Activated CD4-positive, alpha-beta memory T cell treated with anti-CD3 and anti-CD28 coated beads, Interleukin-2, amount 10 ng/mL, durations not matched to agents 7 days and 5 days (primary cell): ENCODE data around the gene SEPTIN14. TPM values are rescaled to one million over a fixed set of nuclear protein-coding genes. Genes with fewer than 3 reads are reported as not detected.
"Not testable (repeated sequence)": the region's sequence is repeated elsewhere in the genome, so short reads cannot be mapped to it uniquely, and the experiment has no call there.

Experiments used
- CTCF ChIA-PET: fragments of 350-600 bp; sonication (Branson Sonifier 250); formaldehyde crosslinking; loops from one replicate; lab custom pipeline; 2021; ENCODE audit warnings: antibody characterized with exemption, inconsistent platforms; lab: Charles Lee
- POLR2A ChIA-PET: fragments of 350-600 bp; sonication (Branson Sonifier 250); formaldehyde crosslinking; loops from one replicate; lab custom pipeline; 2021; ENCODE audit warnings: antibody characterized with exemption; lab: Charles Lee
- DNase-seq: peaks from one replicate; pipeline ENCODE4 v3.0.0-alpha.2; 2020
- H3K27ac Mint-ChIP-seq: one replicate; pipeline ENCODE4 v1.8.0; 2021; ENCODE audit warnings: mild to moderate bottlenecking, mixed read lengths
- H3K27me3 Mint-ChIP-seq: one replicate; pipeline ENCODE4 v1.8.0; 2021; ENCODE audit warnings: mixed read lengths
- H3K36me3 Mint-ChIP-seq: one replicate; pipeline ENCODE4 v1.8.0; 2021; ENCODE audit warnings: low read depth, mixed read lengths
- H3K4me1 Mint-ChIP-seq: one replicate; pipeline ENCODE4 v1.8.0; 2021; ENCODE audit warnings: mixed read lengths
- H3K4me3 Mint-ChIP-seq: one replicate; pipeline ENCODE4 v1.8.0; 2021; ENCODE audit warnings: mild to moderate bottlenecking, mixed read lengths
- H3K9me3 Mint-ChIP-seq: one replicate; pipeline ENCODE4 v1.8.0; 2021; ENCODE audit warnings: mixed read lengths
- total RNA-seq, 2 experiments: library from RNA; stranded (reverse); gene quantifications; one replicate each; pipeline ENCODE4 v1.2.3, GENCODE V29; 2021

The SEPTIN14 gene
- total RNA-seq, result not detected

- H3K27ac Mint-ChIP-seq, DNase-seq, POLR2A ChIA-PET, CTCF ChIA-PET, H3K27me3 Mint-ChIP-seq, H3K4me3 Mint-ChIP-seq, H3K4me1 Mint-ChIP-seq, H3K36me3 Mint-ChIP-seq, H3K9me3 Mint-ChIP-seq: not testable (repeated sequence)
These were observed at the start of gene SEPTIN14 for GRCh38 chr7:55862652-55863051. Gene SEPTIN14 (minus strand): TSS chr7:55862752. CDS start chr7:55861996, 756 bp downstream.

- H3K4me1 Mint-ChIP-seq, result peaks cover 3% of the 10 kb centered on the region
- POLR2A ChIA-PET, result no interaction called here
- no peak overlapping the region for H3K4me3 Mint-ChIP-seq
- no peak overlapping the region for H3K27ac Mint-ChIP-seq
- H3K36me3 Mint-ChIP-seq, result peaks cover 1% of the 10 kb centered on the region
- DNase-seq, result no peak
- CTCF ChIA-PET, result no interaction called here
- peaks cover 10% of the 10 kb centered on the region for H3K9me3 Mint-ChIP-seq
- no peaks in the 10 kb centered on the region for H3K27me3 Mint-ChIP-seq
These were observed 41.6 kb upstream of the SEPTIN14 start for GRCh38 chr7:55903985-55904759.

- H3K27me3 Mint-ChIP-seq, result not testable (repeated sequence)
These were observed 38.5 kb upstream of the SEPTIN14 start for GRCh38 chr7:55901059-55901458.

GRCh38 chr7:55898287-55898686 is 35.7 kb upstream of the SEPTIN14 start:
- H3K27me3 Mint-ChIP-seq, result no peaks in the 10 kb centered on the region
- no peak overlapping the region for H3K4me3 Mint-ChIP-seq
- ChIA-PET CTCF (no interaction called here), POLR2A (no interaction called here)
- H3K9me3 Mint-ChIP-seq, result peaks cover 11% of the 10 kb centered on the region
- no peaks in the 10 kb centered on the region for H3K36me3 Mint-ChIP-seq
- DNase-seq, result no peak
- no peak overlapping the region for H3K27ac Mint-ChIP-seq
- no peaks in the 10 kb centered on the region for H3K4me1 Mint-ChIP-seq

More at GRCh38 chr7:55901059-55901458, 38.5 kb upstream of the SEPTIN14 start:
- H3K9me3 Mint-ChIP-seq, result peaks cover 11% of the 10 kb centered on the region
- POLR2A ChIA-PET, H3K4me1 Mint-ChIP-seq, DNase-seq, CTCF ChIA-PET, H3K4me3 Mint-ChIP-seq, H3K36me3 Mint-ChIP-seq, H3K27ac Mint-ChIP-seq: not testable (repeated sequence)

- ChIA-PET CTCF (no interaction called here), POLR2A (no interaction called here)
- Mint-ChIP-seq H3K4me1 (no peaks in the 10 kb centered on the region), H3K27me3 (no peaks in the 10 kb centered on the region), H3K4me3 (no peak overlapping the region), H3K9me3 (peaks cover 6% of the 10 kb centered on the region), H3K36me3 (no peaks in the 10 kb centered on the region), H3K27ac (no peak overlapping the region)
- no peak for DNase-seq
These were observed 32.5 kb upstream of the SEPTIN14 start for GRCh38 chr7:55895021-55895420.

DNA sequence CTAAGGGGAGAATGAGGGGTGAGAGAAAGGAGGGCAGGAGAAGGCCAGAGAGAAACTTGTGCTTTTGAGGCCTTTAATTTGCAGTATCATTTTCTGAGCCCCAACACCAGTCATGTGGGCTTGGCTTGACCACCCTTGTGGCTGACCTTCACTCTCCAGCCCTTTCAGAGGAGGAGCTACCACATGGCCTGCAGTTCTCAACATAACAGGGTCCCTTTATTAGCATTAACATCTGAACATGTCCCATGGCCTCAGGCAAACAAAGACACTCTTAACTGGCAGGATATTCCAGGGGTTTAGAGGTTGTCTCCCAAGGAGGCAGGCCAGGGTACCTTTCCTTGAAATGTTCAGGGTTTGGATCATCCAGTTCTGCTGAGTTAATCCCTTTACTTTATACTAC is 31.4 kb upstream of the SEPTIN14 start:
- POLR2A ChIA-PET, result no interaction called here
- no peaks in the 10 kb centered on the region for H3K4me1 Mint-ChIP-seq
- no peak for DNase-seq
- no peak overlapping the region for H3K27ac Mint-ChIP-seq
- peaks cover 4% of the 10 kb centered on the region for H3K9me3 Mint-ChIP-seq
- H3K4me3 Mint-ChIP-seq, result no peak overlapping the region
- no peaks in the 10 kb centered on the region for H3K36me3 Mint-ChIP-seq
- CTCF ChIA-PET, result no interaction called here
- no peaks in the 10 kb centered on the region for H3K27me3 Mint-ChIP-seq

GRCh38 chr7:55888378-55888777 is 25.8 kb upstream of the SEPTIN14 start:
- H3K27ac Mint-ChIP-seq, result peak overlapping the region; percentile 44
- peak overlapping the region; percentile 86 for H3K4me3 Mint-ChIP-seq
- H3K27me3 Mint-ChIP-seq, DNase-seq, CTCF ChIA-PET, H3K9me3 Mint-ChIP-seq, H3K4me1 Mint-ChIP-seq, H3K36me3 Mint-ChIP-seq, POLR2A ChIA-PET: not testable (repeated sequence)

DNA sequence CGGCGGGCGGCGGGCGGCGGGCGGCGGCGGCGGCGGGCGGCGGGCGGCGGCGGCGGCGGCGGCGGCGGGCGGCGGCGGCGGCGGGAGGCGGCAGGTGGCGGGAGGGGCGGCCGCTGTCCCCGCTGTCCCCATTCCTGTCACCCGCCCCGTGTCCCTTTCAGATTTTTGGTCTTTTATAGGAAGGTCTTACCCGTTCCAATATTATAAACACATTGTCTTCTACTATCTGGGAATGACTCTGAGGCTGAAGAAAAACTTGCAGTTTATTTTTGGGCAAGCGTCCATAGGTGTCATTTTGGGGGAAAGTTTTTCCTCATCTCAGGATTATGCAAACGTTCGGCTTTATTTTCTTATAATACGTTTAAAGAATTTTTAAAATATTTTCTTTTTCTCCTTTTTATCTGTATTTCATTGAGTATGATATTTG is 25.3 kb upstream of the SEPTIN14 start:
- Mint-ChIP-seq H3K9me3 (no peaks in the 10 kb centered on the region), H3K27me3 (no peaks in the 10 kb centered on the region), H3K36me3 (no peaks in the 10 kb centered on the region), H3K27ac (peak overlapping the region; percentile 48), H3K4me3 (peak overlapping the region; percentile 86), H3K4me1 (peaks cover 9% of the 10 kb centered on the region)
- ChIA-PET POLR2A (no interaction called here), CTCF (no interaction called here)
- DNase-seq, result no peak

GRCh38 chr7:55884321-55884720 is 21.8 kb upstream of the SEPTIN14 start:
- CTCF ChIA-PET, result no interaction called here
- no peak for DNase-seq
- POLR2A ChIA-PET, result no interaction called here
- Mint-ChIP-seq H3K9me3 (no peaks in the 10 kb centered on the region), H3K4me1 (peaks cover 9% of the 10 kb centered on the region), H3K27ac (no peak overlapping the region), H3K36me3 (no peaks in the 10 kb centered on the region), H3K4me3 (no peak overlapping the region), H3K27me3 (no peaks in the 10 kb centered on the region)

- CTCF ChIA-PET, result no interaction called here
- POLR2A ChIA-PET, result no interaction called here
- H3K27me3 Mint-ChIP-seq, result no peaks in the 10 kb centered on the region
- H3K27ac Mint-ChIP-seq, result no peak overlapping the region
- H3K9me3 Mint-ChIP-seq, result no peaks in the 10 kb centered on the region
- no peak for DNase-seq
- no peak overlapping the region for H3K4me3 Mint-ChIP-seq
- no peaks in the 10 kb centered on the region for H3K36me3 Mint-ChIP-seq
- no peaks in the 10 kb centered on the region for H3K4me1 Mint-ChIP-seq
These were observed 16.1 kb upstream of the SEPTIN14 start for GRCh38 chr7:55878691-55879090.

GRCh38 chr7:55877308-55877707 is 14.8 kb upstream of the SEPTIN14 start:
- POLR2A ChIA-PET, result no interaction called here
- no peaks in the 10 kb centered on the region for H3K27me3 Mint-ChIP-seq
- DNase-seq, result no peak
- no peak overlapping the region for H3K4me3 Mint-ChIP-seq
- no peaks in the 10 kb centered on the region for H3K4me1 Mint-ChIP-seq
- no peak overlapping the region for H3K27ac Mint-ChIP-seq
- no peaks in the 10 kb centered on the region for H3K9me3 Mint-ChIP-seq
- CTCF ChIA-PET, result no interaction called here
- no peaks in the 10 kb centered on the region for H3K36me3 Mint-ChIP-seq

DNA sequence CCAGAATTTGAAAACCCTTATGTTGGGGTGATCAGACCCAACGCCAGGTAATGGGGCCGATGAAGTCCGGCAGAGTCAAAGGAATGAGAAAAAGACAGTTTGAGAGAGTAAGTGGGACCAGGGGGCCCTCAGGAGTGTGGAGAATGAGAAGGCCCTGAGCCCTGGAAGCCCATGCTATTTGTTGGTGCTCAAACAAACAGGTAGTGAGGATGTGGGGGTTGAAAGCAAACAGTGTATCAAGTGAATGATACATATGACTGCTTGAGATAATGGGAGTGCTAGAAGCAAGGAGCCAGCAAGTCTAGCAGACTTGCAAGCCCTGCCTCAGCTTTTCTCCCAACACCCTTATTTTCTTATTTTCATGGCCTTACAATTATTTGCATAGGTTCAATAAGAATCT is 11.2 kb upstream of the SEPTIN14 start:
- CTCF ChIA-PET, result no interaction called here
- no peak overlapping the region for H3K4me3 Mint-ChIP-seq
- POLR2A ChIA-PET, result no interaction called here

DNA sequence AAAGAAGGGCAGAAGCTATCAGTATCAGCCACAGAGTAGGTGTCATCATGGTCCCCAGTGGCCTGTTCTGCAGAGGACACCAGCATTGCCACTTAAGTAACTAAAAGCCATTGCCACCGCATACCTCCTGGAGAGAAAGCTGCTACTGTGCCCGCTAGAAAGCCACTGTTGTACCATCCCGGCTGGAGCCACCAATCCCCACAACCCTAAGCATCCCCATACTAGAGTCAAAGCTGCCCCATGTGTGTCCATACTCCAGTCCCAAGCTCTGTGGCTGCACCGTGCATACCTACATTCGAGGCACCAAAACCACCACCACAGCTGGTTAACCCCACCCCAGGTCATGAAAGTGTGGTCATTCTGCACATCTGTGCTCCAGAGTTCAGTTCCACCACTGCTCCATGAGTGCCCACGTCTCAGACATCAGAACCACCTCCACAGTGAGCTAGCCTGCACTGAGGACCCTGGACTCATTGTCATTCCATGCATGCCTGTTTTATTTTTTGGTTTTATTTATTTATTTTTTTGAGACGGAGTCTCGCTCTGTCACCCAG is 9.5 kb upstream of the SEPTIN14 start:
- H3K36me3 Mint-ChIP-seq, result no peaks in the 10 kb centered on the region
- POLR2A ChIA-PET, result no interaction called here
- DNase-seq, result no peak
- no peak overlapping the region for H3K4me3 Mint-ChIP-seq
- CTCF ChIA-PET, result no interaction called here
- H3K27ac Mint-ChIP-seq, result no peak overlapping the region
- no peaks in the 10 kb centered on the region for H3K4me1 Mint-ChIP-seq
- H3K9me3 Mint-ChIP-seq, result no peaks in the 10 kb centered on the region
- no peaks in the 10 kb centered on the region for H3K27me3 Mint-ChIP-seq

More for the DNA sequence above, 11.2 kb upstream of the SEPTIN14 start:
- H3K27ac Mint-ChIP-seq, result no peak overlapping the region
- no peaks in the 10 kb centered on the region for H3K9me3 Mint-ChIP-seq
- no peaks in the 10 kb centered on the region for H3K36me3 Mint-ChIP-seq
- H3K27me3 Mint-ChIP-seq, result no peaks in the 10 kb centered on the region
- no peak for DNase-seq
- no peaks in the 10 kb centered on the region for H3K4me1 Mint-ChIP-seq

GRCh38 chr7:55868989-55869388 is 6.4 kb upstream of the SEPTIN14 start:
- H3K27ac Mint-ChIP-seq, H3K9me3 Mint-ChIP-seq, POLR2A ChIA-PET, H3K4me3 Mint-ChIP-seq, CTCF ChIA-PET, DNase-seq, H3K36me3 Mint-ChIP-seq, H3K4me1 Mint-ChIP-seq, H3K27me3 Mint-ChIP-seq: not testable (repeated sequence)
